Loucy (cell line): ENCODE measurements around the gene RERE.

Experiments used
- EZH2phosphoT487 ChIP-seq: fragments of 200-600 bp; IDR thresholded peaks from 2 replicates; pipeline ENCODE4 v1.6.1; 2018; ENCODE audit warnings: antibody characterized with exemption, mild to moderate bottlenecking, moderate library complexity, borderline replicate concordance
- TF ChIP-seq, protein P1 (sequence below): fragments of 200-600 bp; sonication (generic); conservative IDR thresholded peaks from 2 replicates; pipeline ENCODE4 v1.5.1; 2014; ENCODE audit warnings: mild to moderate bottlenecking, antibody characterized with exemption, low read length

DNA sequence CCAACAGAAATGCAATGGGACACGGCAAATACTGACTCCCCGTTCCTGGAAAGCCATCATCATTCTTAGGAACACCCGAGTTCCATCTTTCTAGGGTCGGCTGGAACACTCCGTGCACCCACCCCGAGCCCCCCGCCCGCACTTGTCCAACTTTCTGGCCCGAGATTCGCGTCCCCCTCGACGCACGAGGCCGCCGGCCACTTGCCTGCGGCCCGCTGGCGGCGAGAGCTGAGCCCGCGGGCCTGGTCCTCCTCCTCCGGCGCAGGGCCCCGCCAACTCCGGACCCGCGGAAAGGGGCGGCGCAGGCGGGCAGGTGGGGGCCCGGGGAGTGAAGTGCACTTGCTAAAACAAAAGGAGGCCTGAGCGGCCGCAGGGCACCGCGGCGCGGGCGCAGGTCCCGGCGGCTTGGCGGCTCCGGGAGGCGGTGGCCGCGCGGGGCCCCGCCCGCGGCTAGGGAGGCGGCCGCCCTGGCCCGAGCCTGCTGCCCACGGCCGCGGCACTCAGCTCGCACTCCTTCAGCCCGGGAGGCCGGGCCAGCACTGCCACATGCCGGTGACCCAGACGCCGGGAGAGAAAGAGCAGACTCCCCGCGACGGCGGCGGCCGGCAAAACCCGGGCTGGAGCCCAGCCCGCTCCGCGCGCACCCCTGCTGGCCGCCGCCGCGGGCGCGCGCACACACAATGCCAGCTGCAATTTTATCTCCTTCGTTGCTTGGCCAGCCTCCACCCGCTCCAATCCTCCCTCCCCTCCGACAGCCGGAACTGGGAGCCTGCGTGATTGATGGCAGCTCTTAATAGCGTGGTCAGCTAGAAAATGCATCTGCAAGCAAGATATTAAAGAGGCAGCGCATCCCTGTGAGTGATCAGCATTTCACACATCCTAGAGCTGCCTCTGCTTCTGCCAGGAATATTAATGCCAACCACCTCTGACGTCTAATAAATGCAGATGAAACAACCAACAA lies 114.3 kb downstream of the RERE start:
- no peak for TF ChIP-seq EZH2phosphoT487
- TF ChIP-seq, protein P1, sequence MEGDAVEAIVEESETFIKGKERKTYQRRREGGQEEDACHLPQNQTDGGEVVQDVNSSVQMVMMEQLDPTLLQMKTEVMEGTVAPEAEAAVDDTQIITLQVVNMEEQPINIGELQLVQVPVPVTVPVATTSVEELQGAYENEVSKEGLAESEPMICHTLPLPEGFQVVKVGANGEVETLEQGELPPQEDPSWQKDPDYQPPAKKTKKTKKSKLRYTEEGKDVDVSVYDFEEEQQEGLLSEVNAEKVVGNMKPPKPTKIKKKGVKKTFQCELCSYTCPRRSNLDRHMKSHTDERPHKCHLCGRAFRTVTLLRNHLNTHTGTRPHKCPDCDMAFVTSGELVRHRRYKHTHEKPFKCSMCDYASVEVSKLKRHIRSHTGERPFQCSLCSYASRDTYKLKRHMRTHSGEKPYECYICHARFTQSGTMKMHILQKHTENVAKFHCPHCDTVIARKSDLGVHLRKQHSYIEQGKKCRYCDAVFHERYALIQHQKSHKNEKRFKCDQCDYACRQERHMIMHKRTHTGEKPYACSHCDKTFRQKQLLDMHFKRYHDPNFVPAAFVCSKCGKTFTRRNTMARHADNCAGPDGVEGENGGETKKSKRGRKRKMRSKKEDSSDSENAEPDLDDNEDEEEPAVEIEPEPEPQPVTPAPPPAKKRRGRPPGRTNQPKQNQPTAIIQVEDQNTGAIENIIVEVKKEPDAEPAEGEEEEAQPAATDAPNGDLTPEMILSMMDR: no peak
